WTC11 (cell line): ENCODE data around the gene KIF6. TPM values are rescaled to one million over a fixed set of nuclear protein-coding genes. Genes with fewer than 3 reads are reported as not detected.

Experiments used
- ATAC-seq: fragments of 200-7000 bp; cut with Tn5 transposase; 2 replicates; pipeline ENCODE4 v1.10.0; 2021; ENCODE audit warnings: mild to moderate bottlenecking, moderate library complexity
- CTCF ChIA-PET: fragments of 300-600 bp; sonication (Branson Sonifier 250); formaldehyde crosslinking; loops from one replicate; lab custom pipeline; 2021; ENCODE audit warnings: antibody characterized with exemption; lab: Charles Lee
- POLR2A ChIA-PET: fragments of 350-600 bp; sonication (Branson Sonifier 250); formaldehyde crosslinking; loops from one replicate; lab custom pipeline; 2021; ENCODE audit warnings: antibody characterized with exemption; lab: Charles Lee
- DNase-seq: peaks from one replicate; pipeline ENCODE4 v3.0.0; 2021; ENCODE audit warnings: low spot score
- H3K27ac Mint-ChIP-seq: 2 replicates; pipeline ENCODE4 v1.8.0; 2021; ENCODE audit warnings: mixed read lengths
- H3K27me3 Mint-ChIP-seq: 2 replicates; pipeline ENCODE4 v1.8.0; 2021; ENCODE audit warnings: low read depth, mild to moderate bottlenecking, moderate library complexity, mixed read lengths
- H3K36me3 Mint-ChIP-seq: 2 replicates; pipeline ENCODE4 v1.8.0; 2021; ENCODE audit warnings: mixed read lengths
- H3K4me1 Mint-ChIP-seq: 2 replicates; pipeline ENCODE4 v1.8.0; 2022; ENCODE audit warnings: mixed read lengths
- H3K4me3 Mint-ChIP-seq: 2 replicates; pipeline ENCODE4 v1.8.0; 2021; ENCODE audit warnings: mild to moderate bottlenecking, moderate library complexity, mixed read lengths
- H3K9me3 Mint-ChIP-seq: 2 replicates; pipeline ENCODE4 v1.8.0; 2021; ENCODE audit warnings: mixed read lengths
- ATF1 ChIP-seq: sonication (generic); formaldehyde crosslinking; IDR thresholded peaks from 2 replicates; pipeline ENCODE4 v1.8.1; 2023; ENCODE audit warnings: mild to moderate bottlenecking, moderate library complexity, missing genetic modification reagents
- ATF2 ChIP-seq: sonication (generic); formaldehyde crosslinking; IDR thresholded peaks from 2 replicates; pipeline ENCODE4 v1.8.1; 2022; ENCODE audit warnings: low read depth, missing genetic modification reagents, borderline replicate concordance
- ATF3 ChIP-seq: sonication (generic); formaldehyde crosslinking; conservative IDR thresholded peaks from 2 replicates; pipeline ENCODE4 v1.8.1; 2022; ENCODE audit warnings: mild to moderate bottlenecking, missing genetic modification reagents
- CTCF ChIP-seq: fragments of 200-600 bp; IDR thresholded peaks from 2 replicates; pipeline ENCODE4 v1.8.0; 2022; ENCODE audit warnings: antibody characterized with exemption
- ETV6 ChIP-seq: sonication (generic); formaldehyde crosslinking; IDR thresholded peaks from 2 replicates; pipeline ENCODE4 v1.8.1; 2022; ENCODE audit warnings: mild to moderate bottlenecking, missing genetic modification reagents
- FOXP1 ChIP-seq: sonication (generic); formaldehyde crosslinking; IDR thresholded peaks from 2 replicates; pipeline ENCODE4 v1.8.0; 2022; ENCODE audit warnings: missing genetic modification reagents, mild to moderate bottlenecking, moderate library complexity, borderline replicate concordance
- IRF1 ChIP-seq: sonication (generic); formaldehyde crosslinking; IDR thresholded peaks from 2 replicates; pipeline ENCODE4 v1.8.0; 2023; ENCODE audit warnings: missing genetic modification reagents
- IRF2 ChIP-seq: sonication (generic); formaldehyde crosslinking; IDR thresholded peaks from 2 replicates; pipeline ENCODE4 v1.8.0; 2022; ENCODE audit warnings: low read depth, missing genetic modification reagents, borderline replicate concordance
- JAZF1 ChIP-seq: fragments of 250-450 bp; sonication (Bioruptor Pico); IDR thresholded peaks from 2 replicates; pipeline ENCODE4 v1.9.0; 2021; ENCODE audit warnings: moderate library complexity, mild to moderate bottlenecking, inconsistent platforms
- JUN ChIP-seq: sonication (generic); formaldehyde crosslinking; IDR thresholded peaks from 2 replicates; pipeline ENCODE4 v1.8.0; 2023; ENCODE audit warnings: mild to moderate bottlenecking, missing genetic modification reagents
- NFE2L1 ChIP-seq: sonication (generic); formaldehyde crosslinking; IDR thresholded peaks from 2 replicates; pipeline ENCODE4 v1.8.1; 2023; ENCODE audit warnings: missing genetic modification reagents
- OVOL2 ChIP-seq: fragments of 250-450 bp; sonication (Bioruptor Pico); IDR thresholded peaks from 2 replicates; pipeline ENCODE4 v1.9.0; 2021; ENCODE audit warnings: mild to moderate bottlenecking, borderline replicate concordance
- RELA ChIP-seq: sonication (generic); formaldehyde crosslinking; IDR thresholded peaks from 2 replicates; pipeline ENCODE4 v1.8.1; 2022; ENCODE audit warnings: missing genetic modification reagents, mild to moderate bottlenecking, borderline replicate concordance
- RORB ChIP-seq: fragments of 250-450 bp; sonication (Bioruptor Pico); IDR thresholded peaks from 2 replicates; pipeline ENCODE4 v1.9.0; 2021; ENCODE audit warnings: mild to moderate bottlenecking
- ZNF138 ChIP-seq: sonication (generic); formaldehyde crosslinking; conservative IDR thresholded peaks from 2 replicates; pipeline ENCODE4 v1.8.1; 2022; ENCODE audit warnings: mild to moderate bottlenecking, moderate library complexity, missing genetic modification reagents
- ZNF232 ChIP-seq: sonication (generic); formaldehyde crosslinking; IDR thresholded peaks from 2 replicates; pipeline ENCODE4 v1.8.0; 2022; ENCODE audit warnings: mild to moderate bottlenecking, missing genetic modification reagents
- ZNF263 ChIP-seq: sonication (generic); formaldehyde crosslinking; IDR thresholded peaks from 2 replicates; pipeline ENCODE4 v1.8.1; 2022; ENCODE audit warnings: low read depth, mild to moderate bottlenecking, moderate library complexity, missing genetic modification reagents
- total RNA-seq: library from RNA; stranded (reverse); gene quantifications from 3 replicates; pipeline ENCODE4 v1.2.3, GENCODE V29; 2021
- TF ChIP-seq, protein P1 (sequence below): sonication (generic); formaldehyde crosslinking; IDR thresholded peaks from 2 replicates; pipeline ENCODE4 v1.8.0; 2022; ENCODE audit warnings: mild to moderate bottlenecking, missing genetic modification reagents
- TF ChIP-seq, protein P2 (sequence below): fragments of 250-450 bp; sonication (Bioruptor Pico); IDR thresholded peaks from 2 replicates; pipeline ENCODE4 v2.1.2; 2022; ENCODE audit warnings: mild to moderate bottlenecking, moderate library complexity
- TF ChIP-seq, protein P3 (sequence below): sonication (generic); formaldehyde crosslinking; conservative IDR thresholded peaks from 2 replicates; pipeline ENCODE4 v1.8.1; 2023; ENCODE audit warnings: mild to moderate bottlenecking, low read depth, missing genetic modification reagents, moderate library complexity

KIF6 gene
- total RNA-seq, 1 experiment from 2014 or later: 0.57 TPM

GRCh38 chr6:39361657-39362486, 363.3 kb downstream of the KIF6 start:
- DNase-seq (peak; percentile 83), ATAC-seq (peak; percentile 96)
- Mint-ChIP-seq H3K27me3 (peaks cover 12% of the 10 kb centered on the region), H3K4me1 (peaks cover 12% of the 10 kb centered on the region), H3K27ac (no peak overlapping the region), H3K36me3 (no peaks in the 10 kb centered on the region), H3K4me3 (no peak overlapping the region), H3K9me3 (no peaks in the 10 kb centered on the region)
- CTCF ChIA-PET: interaction anchor here (0.5 to 2.8 kb wide), 57 partner anchors 9 to 969 kb away, joined by 3 to 25 read pairs (median 4); partner anchors contain the start of gene DAAM2
- TF ChIP-seq ZNF263 (CRISPR knock-in tag) (no peak), CTCF (peak; percentile 64; the same call in 1 of the 2 replicates), JAZF1 (CRISPR knock-in tag) (no peak)
- TF ChIP-seq, protein P1, sequence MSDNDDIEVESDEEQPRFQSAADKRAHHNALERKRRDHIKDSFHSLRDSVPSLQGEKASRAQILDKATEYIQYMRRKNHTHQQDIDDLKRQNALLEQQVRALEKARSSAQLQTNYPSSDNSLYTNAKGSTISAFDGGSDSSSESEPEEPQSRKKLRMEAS: peak; percentile 66; the same call in 1 of the 2 replicates
- TF ChIP-seq, all 79 proteins: peak for 2
- POLR2A ChIA-PET: no interaction called here

GRCh38 chr6:39360378-39360777, 364.8 kb downstream of the KIF6 start:
- CTCF ChIA-PET: interaction anchor here (1.1 to 1.3 kb wide), 2 partner anchors 9 to 258 kb away, joined by 3 read pairs; no protein-coding TSS in a partner anchor
- H3K4me3 Mint-ChIP-seq: no peak overlapping the region
- peaks cover 12% of the 10 kb centered on the region for H3K27me3 Mint-ChIP-seq
- ATAC-seq: no peak
- H3K9me3 Mint-ChIP-seq: no peaks in the 10 kb centered on the region
- H3K36me3 Mint-ChIP-seq: no peaks in the 10 kb centered on the region
- H3K27ac Mint-ChIP-seq: no peak overlapping the region
- POLR2A ChIA-PET: no interaction called here
- no peak for DNase-seq
- no peak for TF ChIP-seq ATF1 (CRISPR knock-in tag)
- no peak for TF ChIP-seq JUN (CRISPR knock-in tag)
- no peak for TF ChIP-seq FOXP1 (CRISPR knock-in tag)
- TF ChIP-seq OVOL2 (CRISPR knock-in tag): no peak
- no peak for TF ChIP-seq NFE2L1 (CRISPR knock-in tag)
- TF ChIP-seq JAZF1 (CRISPR knock-in tag): no peak
- TF ChIP-seq ATF2 (CRISPR knock-in tag): no peak
- TF ChIP-seq, protein P2, sequence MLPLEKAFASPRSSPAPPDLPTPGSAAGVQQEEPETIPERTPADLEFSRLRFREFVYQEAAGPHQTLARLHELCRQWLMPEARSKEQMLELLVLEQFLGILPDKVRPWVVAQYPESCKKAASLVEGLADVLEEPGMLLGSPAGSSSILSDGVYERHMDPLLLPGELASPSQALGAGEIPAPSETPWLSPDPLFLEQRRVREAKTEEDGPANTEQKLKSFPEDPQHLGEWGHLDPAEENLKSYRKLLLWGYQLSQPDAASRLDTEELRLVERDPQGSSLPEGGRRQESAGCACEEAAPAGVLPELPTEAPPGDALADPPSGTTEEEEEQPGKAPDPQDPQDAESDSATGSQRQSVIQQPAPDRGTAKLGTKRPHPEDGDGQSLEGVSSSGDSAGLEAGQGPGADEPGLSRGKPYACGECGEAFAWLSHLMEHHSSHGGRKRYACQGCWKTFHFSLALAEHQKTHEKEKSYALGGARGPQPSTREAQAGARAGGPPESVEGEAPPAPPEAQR (CRISPR knock-in tag): no peak
- no peak for TF ChIP-seq CTCF
- TF ChIP-seq, protein P3, sequence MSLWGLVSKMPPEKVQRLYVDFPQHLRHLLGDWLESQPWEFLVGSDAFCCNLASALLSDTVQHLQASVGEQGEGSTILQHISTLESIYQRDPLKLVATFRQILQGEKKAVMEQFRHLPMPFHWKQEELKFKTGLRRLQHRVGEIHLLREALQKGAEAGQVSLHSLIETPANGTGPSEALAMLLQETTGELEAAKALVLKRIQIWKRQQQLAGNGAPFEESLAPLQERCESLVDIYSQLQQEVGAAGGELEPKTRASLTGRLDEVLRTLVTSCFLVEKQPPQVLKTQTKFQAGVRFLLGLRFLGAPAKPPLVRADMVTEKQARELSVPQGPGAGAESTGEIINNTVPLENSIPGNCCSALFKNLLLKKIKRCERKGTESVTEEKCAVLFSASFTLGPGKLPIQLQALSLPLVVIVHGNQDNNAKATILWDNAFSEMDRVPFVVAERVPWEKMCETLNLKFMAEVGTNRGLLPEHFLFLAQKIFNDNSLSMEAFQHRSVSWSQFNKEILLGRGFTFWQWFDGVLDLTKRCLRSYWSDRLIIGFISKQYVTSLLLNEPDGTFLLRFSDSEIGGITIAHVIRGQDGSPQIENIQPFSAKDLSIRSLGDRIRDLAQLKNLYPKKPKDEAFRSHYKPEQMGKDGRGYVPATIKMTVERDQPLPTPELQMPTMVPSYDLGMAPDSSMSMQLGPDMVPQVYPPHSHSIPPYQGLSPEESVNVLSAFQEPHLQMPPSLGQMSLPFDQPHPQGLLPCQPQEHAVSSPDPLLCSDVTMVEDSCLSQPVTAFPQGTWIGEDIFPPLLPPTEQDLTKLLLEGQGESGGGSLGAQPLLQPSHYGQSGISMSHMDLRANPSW (CRISPR knock-in tag): no peak
- no peak for TF ChIP-seq IRF2 (CRISPR knock-in tag)
- no peak for TF ChIP-seq RORB (CRISPR knock-in tag)
- no peak for TF ChIP-seq RELA (CRISPR knock-in tag)
- TF ChIP-seq IRF1 (CRISPR knock-in tag): no peak
- no peak for TF ChIP-seq ZNF138 (CRISPR knock-in tag)
- no peak for TF ChIP-seq ATF3 (CRISPR knock-in tag)
- no peak for TF ChIP-seq ZNF232
- no peak for TF ChIP-seq ETV6 (CRISPR knock-in tag)
- peaks cover 12% of the 10 kb centered on the region for H3K4me1 Mint-ChIP-seq
